ENCODE data around the gene IAH1.

- TF ChIP-seq, protein P1, sequence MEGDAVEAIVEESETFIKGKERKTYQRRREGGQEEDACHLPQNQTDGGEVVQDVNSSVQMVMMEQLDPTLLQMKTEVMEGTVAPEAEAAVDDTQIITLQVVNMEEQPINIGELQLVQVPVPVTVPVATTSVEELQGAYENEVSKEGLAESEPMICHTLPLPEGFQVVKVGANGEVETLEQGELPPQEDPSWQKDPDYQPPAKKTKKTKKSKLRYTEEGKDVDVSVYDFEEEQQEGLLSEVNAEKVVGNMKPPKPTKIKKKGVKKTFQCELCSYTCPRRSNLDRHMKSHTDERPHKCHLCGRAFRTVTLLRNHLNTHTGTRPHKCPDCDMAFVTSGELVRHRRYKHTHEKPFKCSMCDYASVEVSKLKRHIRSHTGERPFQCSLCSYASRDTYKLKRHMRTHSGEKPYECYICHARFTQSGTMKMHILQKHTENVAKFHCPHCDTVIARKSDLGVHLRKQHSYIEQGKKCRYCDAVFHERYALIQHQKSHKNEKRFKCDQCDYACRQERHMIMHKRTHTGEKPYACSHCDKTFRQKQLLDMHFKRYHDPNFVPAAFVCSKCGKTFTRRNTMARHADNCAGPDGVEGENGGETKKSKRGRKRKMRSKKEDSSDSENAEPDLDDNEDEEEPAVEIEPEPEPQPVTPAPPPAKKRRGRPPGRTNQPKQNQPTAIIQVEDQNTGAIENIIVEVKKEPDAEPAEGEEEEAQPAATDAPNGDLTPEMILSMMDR (IDR thresholded peaks at IDR 0.05 in 2 of 3, conservative IDR thresholded peaks at IDR 0.05 in 1 of 3; ENCODE audit: insufficient read depth in 2 of 3, low read depth in 1 of 3, low read length in 3 of 3): no peak
- TF ChIP-seq TRIM28 (IDR thresholded peaks at IDR 0.05): no peak
- no peak for TF ChIP-seq ELF4 (CRISPR knock-in tag; IDR thresholded peaks at IDR 0.05)
- TF ChIP-seq, protein P2, sequence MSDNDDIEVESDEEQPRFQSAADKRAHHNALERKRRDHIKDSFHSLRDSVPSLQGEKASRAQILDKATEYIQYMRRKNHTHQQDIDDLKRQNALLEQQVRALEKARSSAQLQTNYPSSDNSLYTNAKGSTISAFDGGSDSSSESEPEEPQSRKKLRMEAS (CRISPR knock-in tag; IDR thresholded peaks at IDR 0.05): no peak
- TF ChIP-seq JUND (IDR thresholded peaks at IDR 0.05; ENCODE audit: borderline replicate concordance, low read depth, low read length): no peak
- no peak for TF ChIP-seq JUND (tag; IDR thresholded peaks at IDR 0.05; ENCODE audit: borderline replicate concordance, low read depth, low read length)
These were observed 3.1 kb upstream of the IAH1 start for GRCh38 chr2:9471206-9471605.

All from K562 (cell line).